ENCODE measurements around the gene SKAP2.
"Not testable (repeated sequence)": the region's sequence is repeated elsewhere in the genome, so short reads cannot be mapped to it uniquely, and the experiment has no call there.

SKAP2 gene

DNA sequence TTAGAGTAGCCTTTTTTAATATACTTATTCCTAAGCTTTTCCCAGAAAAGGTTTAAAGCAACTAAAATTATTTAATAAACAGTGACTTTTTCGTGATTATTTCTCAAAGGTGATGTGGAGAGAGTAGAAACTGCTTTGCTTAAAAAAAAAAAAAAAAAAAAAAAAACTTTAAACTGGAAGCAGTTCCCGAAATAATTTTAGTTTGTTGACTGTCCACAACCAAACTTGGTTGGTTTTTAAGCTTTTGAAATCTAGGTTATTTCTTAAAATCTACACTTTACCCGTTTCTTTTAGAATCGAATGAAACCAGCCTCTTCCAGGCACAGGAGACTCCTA, 7.3 kb downstream of the SKAP2 start:
- no peak for DNase-seq

DNA sequence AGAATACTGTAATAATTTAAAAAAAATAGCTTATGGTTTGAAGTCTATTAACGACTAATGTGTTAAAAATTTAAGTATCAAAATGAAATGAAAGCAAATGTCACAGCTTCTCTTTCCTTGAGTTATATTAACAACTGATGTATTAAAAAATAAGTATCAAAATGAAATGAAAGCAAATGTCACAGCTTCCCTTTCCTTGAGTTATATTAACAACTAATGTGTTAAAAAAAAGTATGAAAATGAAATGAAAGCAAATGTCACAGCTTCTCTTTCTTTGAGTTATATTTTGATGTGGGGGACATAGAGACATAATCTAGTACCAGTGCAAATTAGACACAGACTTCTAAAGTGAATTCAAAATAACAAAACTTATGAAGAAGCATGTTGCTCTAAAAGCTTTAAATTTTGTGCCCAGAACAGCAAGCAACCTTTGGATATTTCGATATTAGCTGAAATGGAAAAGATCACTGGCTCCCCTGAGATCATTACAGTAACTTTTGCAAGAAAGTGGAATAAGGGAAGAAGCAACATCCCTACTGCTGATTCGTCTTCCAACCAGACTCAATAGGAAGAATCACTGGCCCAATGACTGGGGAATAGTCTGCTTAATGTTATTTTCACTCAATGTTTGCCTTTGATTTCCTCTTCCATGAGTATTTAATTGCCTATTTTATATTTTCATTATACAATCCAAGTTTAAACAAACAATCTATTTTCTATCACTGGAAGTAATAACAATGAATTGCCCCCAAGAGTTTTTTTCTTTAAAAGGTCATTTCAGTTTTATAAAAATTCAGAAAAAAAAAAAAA, 8.0 kb downstream of the SKAP2 start:
- no peak for DNase-seq

DNA sequence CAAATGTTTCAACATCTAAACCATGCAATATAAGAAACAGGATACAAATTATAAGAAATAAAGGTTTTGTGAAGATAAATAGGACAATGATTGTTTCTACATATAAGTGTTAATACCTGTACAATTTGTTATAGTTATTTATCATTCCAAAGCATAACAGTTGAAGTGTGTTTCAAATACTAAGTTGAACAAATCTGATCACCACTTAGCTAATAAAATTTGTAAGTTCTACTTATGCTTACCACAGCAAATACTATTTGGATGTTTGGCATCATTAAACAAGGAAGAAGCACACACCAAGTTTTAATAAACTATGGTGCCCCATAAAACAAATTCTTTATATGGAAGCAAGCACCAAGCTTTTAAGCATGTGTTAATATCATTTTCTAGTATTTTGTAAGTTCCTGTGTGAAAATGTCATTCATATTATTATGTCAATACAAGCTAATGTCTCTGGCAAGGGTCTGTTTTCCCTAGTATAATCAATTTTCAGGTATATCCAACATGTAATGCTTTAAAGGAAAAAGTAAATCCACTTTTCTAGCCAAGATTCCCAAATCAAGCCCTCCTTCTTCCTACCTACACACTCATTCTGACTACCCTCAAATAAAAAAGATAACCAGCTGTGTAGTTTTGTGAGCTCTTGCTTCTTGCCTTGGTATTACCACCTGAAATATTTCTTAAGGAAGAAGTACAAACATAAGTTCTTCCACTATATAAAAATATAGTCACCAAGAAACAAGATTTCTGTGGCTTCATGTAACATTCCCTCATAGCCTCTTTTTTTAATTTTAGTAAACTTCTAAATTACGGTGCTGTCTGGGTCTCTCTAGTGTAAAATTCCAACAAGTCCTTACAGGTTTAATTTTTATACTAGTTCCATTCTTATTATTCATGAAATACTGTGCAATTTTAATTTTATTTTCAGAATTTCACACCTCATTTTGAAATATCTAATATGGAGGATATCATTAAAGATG, 9.2 kb downstream of the SKAP2 start:
- no peak for DNase-seq

DNA sequence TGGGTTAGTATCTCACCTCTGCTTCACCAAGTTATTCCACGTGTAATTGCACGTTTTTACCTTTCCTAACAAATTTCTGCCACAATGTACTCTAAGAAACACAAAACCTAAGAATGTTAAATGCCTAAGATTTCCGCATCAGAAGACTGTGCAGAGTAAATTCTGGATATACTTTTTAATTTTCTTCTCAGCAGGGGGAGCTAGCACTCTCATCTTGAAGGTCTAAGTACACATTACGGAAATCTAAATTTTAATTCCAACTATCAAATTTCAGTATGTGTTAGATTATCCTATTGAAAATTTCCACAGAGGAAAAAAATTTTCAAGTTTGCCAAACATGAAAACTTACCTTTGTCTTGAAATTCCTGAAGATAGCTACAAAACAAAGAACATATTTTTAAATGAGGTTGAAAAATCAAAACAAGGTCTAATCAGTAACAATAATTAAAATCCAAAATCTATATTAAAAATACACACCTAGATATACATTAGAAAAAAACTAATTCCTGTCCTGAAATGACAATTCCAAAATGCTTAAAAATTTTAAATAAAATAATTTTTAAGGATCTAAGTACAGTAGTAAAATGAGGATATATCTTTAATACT, 10.5 kb downstream of the SKAP2 start:
- DNase-seq, result peak in 1 of 2 donors; percentile 13

DNA sequence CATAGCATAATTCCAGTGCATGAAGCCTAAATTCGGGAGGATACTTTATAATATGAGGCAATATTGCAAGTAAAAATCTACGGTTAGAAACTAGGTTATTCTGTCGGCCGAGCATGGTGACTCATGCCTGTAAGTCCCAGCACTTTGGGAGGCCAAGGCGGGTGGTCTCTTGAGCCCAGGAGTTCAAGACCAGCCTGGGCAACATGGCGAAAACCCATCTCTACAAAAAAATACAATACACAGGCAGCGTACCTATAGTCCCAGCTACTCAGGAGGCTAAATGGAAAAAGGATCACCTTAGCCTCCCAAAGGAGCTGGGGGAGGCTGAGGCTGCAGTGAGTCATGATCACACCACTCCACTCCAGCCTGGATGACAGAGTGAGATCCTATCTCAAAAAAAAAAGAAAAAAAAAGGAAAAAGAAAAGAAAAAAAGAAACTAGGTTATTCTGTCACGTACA, 14.2 kb downstream of the SKAP2 start:
- no peak for DNase-seq

DNA sequence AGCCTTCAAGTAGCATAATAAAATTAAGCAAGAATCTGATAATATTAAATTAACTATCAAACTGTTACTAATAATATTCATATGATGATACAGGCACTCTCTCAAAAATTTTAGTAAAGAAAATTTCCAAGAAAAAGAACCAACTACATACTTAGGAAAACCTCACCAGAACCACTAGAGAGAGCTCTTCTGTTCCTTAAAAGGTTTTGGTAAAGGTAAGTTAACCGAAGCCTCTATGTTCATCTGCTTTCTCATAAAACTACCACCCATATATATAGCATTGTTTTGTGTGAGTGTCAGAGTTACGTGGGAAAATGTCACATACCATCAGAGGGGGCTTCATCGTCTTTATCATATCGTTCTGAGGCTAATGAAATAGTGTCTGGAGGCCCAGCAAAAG, 20.7 kb downstream of the SKAP2 start:
- no peak for DNase-seq

DNA sequence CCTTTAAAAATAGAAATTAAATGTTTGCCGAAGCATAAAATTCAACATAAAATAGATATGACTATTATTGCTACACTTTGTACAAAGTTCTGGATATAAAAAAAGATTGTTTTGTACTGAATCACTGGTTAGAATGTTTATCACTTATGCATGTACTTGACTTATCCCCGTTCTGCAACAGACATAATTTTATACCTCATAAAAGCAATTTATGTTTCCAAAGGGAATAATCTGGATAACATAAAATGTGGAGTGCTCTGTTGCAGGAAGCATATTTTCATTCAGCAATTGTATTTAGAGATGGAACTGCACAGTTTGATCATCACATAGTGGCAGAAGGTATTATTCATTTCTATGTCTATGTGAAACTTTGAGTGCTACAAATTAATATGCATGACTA, 21.5 kb downstream of the SKAP2 start:
- DNase-seq, result no peak

DNA sequence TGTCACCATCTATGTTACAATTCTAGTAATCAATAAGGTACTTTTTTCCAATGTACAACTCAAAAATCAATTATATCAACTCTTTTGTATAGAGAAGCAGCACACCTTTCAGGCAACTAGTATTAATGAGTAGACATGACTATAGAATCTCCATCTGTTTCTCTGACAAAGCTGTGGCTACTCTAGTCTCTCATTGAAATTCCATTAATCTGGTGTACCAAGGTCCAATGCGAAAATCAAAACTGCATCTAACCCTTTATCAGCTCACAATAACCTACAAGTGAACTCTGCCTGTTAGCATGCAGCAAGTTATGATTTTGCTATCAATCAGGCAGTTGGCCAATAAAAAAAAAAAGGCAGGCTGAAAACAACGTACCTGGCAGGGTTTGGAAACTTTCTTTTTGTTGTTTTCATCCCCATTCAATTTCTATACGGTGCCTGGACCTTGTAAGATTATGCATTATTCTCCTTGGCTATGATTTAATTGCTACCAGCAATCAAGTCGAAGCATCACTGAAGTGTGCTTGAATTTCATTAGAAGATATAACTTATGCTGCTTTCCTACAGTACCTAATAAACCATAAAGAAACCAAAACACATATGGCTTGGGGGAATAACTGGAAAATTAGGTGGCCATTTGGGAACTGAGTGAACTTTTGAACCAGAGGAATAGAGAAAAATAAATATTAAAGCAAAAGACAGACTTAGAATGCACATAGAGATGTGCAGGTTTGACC, 23.2 kb downstream of the SKAP2 start:
- DNase-seq, result no peak

DNA sequence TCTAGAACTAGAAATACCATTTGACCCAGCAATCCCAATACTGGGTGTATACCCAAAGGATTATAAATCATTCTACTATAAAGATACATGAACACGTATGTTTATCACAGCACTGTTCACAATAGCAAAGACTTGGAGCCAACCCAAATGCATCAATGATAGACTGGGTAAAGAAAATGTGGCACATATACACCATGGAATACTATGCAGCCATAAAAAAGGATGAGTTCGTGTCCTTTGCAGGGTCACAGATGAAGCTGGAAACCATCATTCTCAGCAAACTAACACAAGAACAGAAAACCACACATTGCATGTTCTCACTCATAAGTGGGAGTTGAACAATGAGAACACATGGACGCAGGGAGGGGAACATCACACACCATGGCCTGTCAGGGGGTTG, 27.6 kb downstream of the SKAP2 start:
- not testable (repeated sequence) for DNase-seq

DNA sequence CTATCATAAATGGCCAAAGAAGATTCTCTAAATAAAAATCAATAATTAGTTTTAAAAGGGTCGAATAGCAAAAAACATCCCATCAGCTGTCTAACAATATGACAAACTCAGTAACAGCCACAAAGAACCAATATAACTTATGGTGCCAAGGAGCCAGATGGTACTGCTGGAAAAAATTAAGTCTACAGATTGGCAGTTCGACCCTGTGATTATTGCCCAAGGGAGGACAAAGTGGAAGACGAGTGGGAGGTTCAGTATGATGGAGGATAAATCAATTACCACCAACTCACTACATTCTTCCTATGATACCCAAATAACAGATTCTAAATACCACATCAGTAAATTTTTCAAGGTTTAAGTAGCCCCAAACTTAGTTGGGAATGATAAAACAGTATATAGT, 49.0 kb downstream of the SKAP2 start:
- DNase-seq, result no peak

DNA sequence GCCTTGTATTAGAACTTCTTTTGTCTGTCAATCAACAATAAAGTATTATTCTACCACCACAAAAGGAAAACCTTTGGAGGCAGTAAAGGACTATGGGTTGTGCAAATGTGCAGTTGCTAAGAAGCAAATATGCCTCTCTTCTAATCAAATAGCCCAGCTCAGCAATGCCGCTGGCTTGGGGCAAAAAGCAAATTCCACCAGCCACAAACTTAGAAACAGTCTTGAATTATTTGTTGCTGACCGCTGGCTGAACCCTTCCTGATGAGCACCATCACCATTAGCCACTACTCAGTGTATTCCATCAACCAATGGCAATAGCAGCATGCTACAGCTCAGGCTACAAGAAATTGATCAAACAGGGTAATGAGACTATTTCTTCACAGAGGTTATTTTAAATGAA, 51.0 kb downstream of the SKAP2 start:
- no peak for DNase-seq

DNA sequence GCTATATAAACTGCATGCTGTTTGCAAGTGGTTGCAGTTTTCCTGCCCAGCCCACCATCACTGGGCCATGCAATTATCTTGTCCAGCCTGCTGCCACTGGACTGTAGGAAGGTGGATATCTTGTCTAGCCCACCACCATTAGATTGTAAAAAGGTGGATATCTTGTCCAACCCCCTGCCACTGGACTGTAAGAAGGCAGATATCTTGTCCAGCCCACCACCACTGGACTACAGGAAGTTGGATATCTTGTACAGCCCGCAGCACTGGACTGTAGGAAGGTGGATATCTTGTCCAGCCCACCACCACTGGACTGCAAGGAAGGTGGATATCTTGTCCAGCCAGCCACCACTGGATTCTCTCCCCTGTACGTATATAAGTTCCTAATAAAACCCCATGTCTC, 69.8 kb downstream of the SKAP2 start:
- DNase-seq, result no peak

DNA sequence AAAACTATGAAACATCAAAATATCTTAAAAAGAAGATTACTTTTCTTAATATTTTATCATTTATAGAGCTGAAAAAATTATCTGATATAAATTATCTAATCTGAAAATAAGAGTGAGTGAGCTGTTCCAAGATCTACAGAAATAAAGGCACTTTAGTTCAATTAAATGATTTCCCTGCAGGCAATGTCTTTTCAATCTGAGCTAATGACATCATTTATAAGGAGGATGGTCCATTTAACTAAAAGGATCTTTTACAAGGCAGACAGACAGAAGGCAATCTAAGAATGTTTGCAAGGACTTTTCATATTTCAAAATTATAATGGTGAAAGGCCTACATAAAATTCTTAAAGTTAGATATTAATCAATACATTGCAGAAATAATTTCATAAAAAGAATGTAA, 71.8 kb downstream of the SKAP2 start:
- DNase-seq, result no peak

DNA sequence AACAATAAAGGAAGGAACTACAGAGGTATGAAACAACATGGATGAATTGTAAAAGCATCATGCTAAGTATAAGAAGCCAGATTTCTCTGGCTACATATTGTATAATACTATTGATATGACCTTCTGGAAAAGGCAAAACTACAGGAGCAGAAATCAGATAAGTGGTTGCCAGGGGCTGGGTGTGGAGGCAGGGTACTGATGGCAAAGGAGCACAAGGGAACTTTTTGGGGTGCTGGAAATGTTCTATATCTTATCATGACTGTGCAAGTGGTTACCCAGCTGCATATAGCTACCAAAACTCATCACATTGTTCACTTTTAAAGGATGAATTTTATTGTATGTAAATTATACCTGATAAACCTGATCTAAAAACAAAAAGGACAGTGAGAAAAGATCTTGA, 72.4 kb downstream of the SKAP2 start:
- DNase-seq, result no peak

DNA sequence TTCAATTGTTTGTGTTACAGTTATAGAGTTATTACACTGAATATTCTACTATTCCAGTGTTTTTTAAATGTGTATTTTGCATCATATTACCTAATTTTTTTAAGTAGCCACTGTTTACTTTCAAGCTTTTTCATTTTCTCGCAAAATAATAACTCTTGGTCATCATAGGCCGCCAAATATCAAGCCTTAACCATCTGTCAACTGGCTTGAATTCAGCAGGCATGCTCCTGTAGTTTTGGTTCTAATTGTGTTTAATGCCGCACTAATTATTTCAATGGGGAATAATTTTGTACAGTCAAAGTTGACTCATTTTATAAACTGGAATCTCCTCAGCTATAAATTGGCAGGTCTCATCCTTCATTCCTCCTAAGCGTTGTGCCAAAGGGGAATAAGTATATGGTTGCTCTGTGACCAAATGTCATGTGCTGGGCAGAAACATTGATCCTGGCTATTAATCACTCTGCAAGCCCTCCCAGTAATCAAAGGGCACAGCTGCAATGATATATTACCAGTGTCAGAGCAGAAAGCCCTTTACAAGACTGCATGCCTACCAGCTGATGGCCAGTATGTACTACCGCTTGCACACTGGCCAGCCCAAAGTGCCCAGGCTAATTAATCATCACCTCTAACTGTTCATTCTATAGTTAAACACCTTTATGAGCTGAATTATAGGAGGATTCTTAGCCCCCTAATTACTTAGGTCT, 74.8 kb downstream of the SKAP2 start:
- no peak for DNase-seq

DNA sequence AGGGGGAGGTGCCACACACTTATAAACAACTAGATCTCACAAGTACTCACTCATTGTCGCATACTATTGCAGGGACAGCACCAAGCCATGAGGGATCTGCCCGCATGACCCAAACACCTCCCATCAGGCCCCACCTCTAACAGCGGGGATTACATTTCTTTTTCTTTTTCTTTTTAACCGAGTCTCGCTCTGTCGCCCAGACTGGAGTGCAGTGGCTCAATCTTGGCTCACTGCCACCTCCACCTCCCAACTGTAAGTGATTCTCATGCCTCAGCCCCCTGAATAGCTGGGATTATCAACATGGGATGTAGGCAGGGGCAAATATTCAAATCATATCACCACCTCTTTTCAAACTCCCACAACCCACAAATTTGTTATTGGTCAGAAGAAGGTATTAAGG, 76.7 kb downstream of the SKAP2 start:
- no peak for DNase-seq

DNA sequence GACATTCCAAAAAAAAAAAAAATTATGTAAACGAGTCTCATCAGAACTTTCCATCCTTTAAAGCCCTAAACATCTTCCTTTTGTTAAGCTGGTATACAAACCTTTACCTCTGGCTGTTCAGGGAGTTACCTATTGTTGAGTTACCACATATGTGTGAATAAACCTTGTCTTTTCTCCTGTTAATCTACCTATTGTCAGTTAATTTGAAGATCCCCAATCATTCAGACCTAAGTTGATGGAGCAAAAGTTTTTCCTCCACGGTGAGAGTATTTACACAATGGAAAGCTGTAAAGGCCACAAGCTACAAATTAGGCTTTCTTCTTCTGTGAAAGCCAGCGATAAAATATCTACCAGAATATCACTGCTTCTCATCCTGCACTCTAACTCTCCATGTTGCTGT, 80.3 kb downstream of the SKAP2 start:
- DNase-seq, result no peak

DNA sequence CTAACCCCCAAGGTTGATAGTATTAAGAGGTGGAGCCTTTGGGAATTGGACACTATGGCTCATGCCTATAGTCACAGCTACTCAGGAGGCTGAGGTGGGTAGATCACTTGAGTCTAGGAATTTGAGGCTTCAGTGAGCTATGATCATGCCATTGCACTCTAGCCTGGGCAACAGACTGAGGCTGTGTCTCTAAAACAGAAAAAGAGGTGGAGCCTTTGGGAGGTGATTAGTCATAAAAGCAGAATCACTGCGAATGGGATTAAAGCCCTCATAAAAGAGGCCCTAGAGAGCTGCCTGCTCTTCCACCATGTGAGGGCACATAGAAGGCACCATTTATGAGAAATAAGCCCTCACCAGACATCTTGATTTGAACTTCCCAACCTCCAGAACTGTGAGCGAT, 81.9 kb downstream of the SKAP2 start:
- DNase-seq, result no peak

DNA sequence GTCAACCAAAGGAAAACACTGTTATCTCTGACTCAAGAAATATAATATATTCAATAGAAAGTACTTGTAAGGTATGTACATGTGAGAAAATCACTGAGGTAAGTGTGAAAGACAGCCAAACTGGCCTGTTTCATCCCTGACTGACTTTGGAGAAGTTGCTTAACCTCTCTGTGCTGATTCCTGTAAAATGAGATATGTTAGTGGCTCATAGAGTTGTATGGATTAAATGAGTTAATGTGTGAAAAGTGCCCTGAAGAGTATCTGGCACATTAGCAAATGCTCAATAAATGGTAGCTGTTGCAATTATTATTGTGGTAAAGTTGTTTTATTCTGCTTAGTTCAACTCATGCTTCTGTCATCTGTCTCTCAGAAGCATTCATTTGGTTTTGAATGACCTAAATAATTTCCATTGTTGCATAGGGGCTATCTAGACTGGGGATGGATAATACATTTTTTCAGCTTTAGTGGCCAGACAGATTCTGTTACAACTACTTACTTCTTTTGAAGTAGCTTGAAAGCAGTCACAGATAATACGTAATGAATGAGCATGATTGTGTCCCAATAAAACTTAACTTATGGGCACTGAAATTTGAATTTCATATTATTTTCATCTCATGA, 84.3 kb downstream of the SKAP2 start:
- DNase-seq, result no peak

DNA sequence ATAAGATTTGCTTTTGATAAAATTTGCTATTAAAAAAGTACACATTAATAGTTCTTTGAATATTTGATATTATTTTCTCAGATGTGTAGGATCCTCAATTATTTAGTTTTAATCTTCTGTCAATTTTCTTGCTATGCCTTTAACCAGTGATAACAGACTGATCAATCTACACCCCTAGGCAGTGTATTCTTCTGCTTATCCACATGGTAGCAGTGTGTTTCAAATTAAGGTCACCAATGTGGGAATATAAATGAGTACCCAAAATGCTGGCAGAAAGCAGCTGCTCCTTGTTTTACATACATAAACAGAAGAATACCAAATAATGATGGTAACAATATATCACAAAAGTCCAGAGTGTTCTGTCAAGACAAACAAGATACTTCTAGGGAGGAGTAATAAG, 87.0 kb downstream of the SKAP2 start:
- no peak for DNase-seq

DNA sequence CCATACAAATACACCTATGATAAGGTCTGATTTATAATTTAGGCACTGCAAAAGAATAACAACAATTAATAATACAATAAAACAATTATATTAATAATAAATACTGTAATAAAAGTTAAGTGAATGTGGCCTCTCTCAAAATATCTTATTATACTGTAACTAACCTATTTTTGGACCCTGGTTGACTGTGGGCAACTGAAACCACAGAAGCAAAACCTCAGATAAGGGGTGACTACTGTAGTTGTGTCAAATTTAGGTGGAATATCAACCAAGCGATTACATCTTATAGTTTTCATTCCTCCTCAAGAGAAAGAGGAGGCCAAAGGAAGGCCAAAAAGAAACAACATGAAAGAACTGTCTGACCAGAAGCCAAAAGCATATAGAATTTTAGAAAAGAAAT, 103.9 kb downstream of the SKAP2 start:
- no peak for DNase-seq

DNA sequence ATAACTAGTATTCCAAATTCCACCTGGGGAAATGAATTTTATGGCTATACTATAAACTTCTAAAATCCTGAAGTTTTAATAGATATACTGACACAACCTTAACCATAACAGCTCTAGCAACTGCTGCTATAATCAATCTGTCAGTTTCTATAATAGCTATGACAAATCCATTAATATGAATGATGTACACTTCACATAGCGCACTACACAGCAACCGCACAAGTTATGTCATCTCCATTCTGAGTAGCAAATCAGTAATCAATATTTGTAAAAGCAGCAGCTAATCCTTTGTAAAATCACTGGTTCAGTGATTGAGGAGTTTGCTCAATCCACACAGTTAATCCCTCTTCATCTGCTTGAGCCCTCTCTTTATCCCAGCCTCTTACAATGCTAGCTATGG, 105.3 kb downstream of the SKAP2 start:
- DNase-seq, result no peak

All from hippocampal formation (tissue), 2 donors.